Fibroblast of lung (primary cell): ENCODE measurements around the gene THOC3. TPM values are rescaled to one million over a fixed set of nuclear protein-coding genes. Genes with fewer than 3 reads are reported as not detected.
"Not testable (repeated sequence)": the region's sequence is repeated elsewhere in the genome, so short reads cannot be mapped to it uniquely, and the experiment has no call there.

Experiments used
- DNase-seq, 2 donors: peaks; one replicate each; pipeline versions ENCODE4 v3.0.0 to v3.0.0-alpha.2; 2010; ENCODE audit warnings: low read depth in 2 of 2
- H2AFZ ChIP-seq: 2 replicates; pipeline ENCODE4 v1.5.1; 2012; ENCODE audit warnings: low read length, control low read depth, inconsistent platforms
- H3K27ac ChIP-seq: 2 replicates; pipeline ENCODE4 v1.5.1; 2011; ENCODE audit warnings: low read length, control low read depth; ENCODE audit not compliant: insufficient read depth
- H3K27me3 ChIP-seq: 2 replicates; pipeline ENCODE4 v1.5.1; 2011; ENCODE audit warnings: mild to moderate bottlenecking, low read length; ENCODE audit not compliant: control insufficient read depth, insufficient read depth
- H3K36me3 ChIP-seq: 2 replicates; pipeline ENCODE4 v1.5.1; 2011; ENCODE audit warnings: low read length; ENCODE audit not compliant: control insufficient read depth, insufficient read depth
- H3K4me1 ChIP-seq: 2 replicates; pipeline ENCODE4 v1.5.1; 2011; ENCODE audit warnings: low read length; ENCODE audit not compliant: control insufficient read depth, insufficient read depth; ENCODE audit errors: extremely low read depth
- H3K4me2 ChIP-seq: 2 replicates; pipeline ENCODE4 v1.5.1; 2011; ENCODE audit warnings: low read length, control low read depth; ENCODE audit not compliant: insufficient read depth; ENCODE audit errors: extremely low read depth
- H3K4me3 ChIP-seq, 4 experiments: fragments of 200-600 bp in 1 of 4; sonication (generic) in 1 of 4; replicated peaks in 1 of 4; 2 replicates each; pipeline ENCODE4 v1.5.1; 2011 to 2016; ENCODE audit warnings: low read length in 4 of 4, low read depth in 3 of 4, mild to moderate bottlenecking in 3 of 4, control low read depth in 2 of 4, inconsistent platforms in 1 of 4, mixed read lengths in 1 of 4; ENCODE audit not compliant: insufficient read depth in 1 of 4; ENCODE audit errors: control extremely low read depth in 1 of 4
- H3K79me2 ChIP-seq: 2 replicates; pipeline ENCODE4 v1.5.1; 2012; ENCODE audit warnings: mild to moderate bottlenecking, low read length, inconsistent platforms; ENCODE audit not compliant: control insufficient read depth, insufficient read depth
- H3K9ac ChIP-seq: 2 replicates; pipeline ENCODE4 v1.5.1; 2011; ENCODE audit warnings: mild to moderate bottlenecking, low read length, control low read depth; ENCODE audit not compliant: insufficient read depth
- H3K9me3 ChIP-seq: 2 replicates; pipeline ENCODE4 v1.5.1; 2012; ENCODE audit warnings: low read depth, low read length; ENCODE audit not compliant: control insufficient read depth, insufficient read depth
- H4K20me1 ChIP-seq: 2 replicates; pipeline ENCODE4 v1.5.1; 2011; ENCODE audit warnings: low read length; ENCODE audit not compliant: control insufficient read depth, insufficient read depth; ENCODE audit errors: extremely low read depth
- EZH2 ChIP-seq: IDR thresholded peaks from 2 replicates; pipeline ENCODE4 v1.5.1; 2012; ENCODE audit warnings: low read length, control low read depth, mild to moderate bottlenecking; ENCODE audit errors: missing control alignments
- polyA plus RNA-seq, 2 donors: library from polyadenylated mRNA; depleted of rRNA in 1 of 2; stranded (reverse) in 1 of 2; unstranded in 1 of 2; fragments of >200 nt; gene quantifications; 2 replicates each; pipeline ENCODE4 v1.2.1, GENCODE V29; 2011 to 2012; ENCODE audit warnings: missing spikeins in 1 of 2
- total RNA-seq: library from RNA; depleted of rRNA; stranded (reverse); fragments of >200 nt; gene quantifications from 2 replicates; pipeline ENCODE4 v1.2.1, GENCODE V29; 2014
- TF ChIP-seq, protein P1 (sequence below), 2 donors: IDR thresholded peaks in 1 of 2; conservative IDR thresholded peaks in 1 of 2; 1 replicate in 1 of 2; 2 replicates in 1 of 2; pipeline ENCODE4 v1.5.1; 2011 to 2012; ENCODE audit warnings: low read length in 2 of 2, control low read depth in 1 of 2, inconsistent platforms in 1 of 2, low read depth in 1 of 2, mild to moderate bottlenecking in 1 of 2

The THOC3 gene
- total and polyA plus RNA-seq, 2 donors (not counting 1 experiment from before 2014, with no cell fraction given), result 25.2 to 29.6 TPM

- Histone ChIP-seq H3K36me3 (no peaks in the 10 kb centered on the region), H2AFZ (peak overlapping the region; percentile 13), H3K9ac (no peak overlapping the region), H3K9me3 (no peaks in the 10 kb centered on the region), H3K4me2 (peak overlapping the region; percentile 60), H3K79me2 (no peaks in the 10 kb centered on the region), H3K27ac (peak overlapping the region; percentile 74), H4K20me1 (no peaks in the 10 kb centered on the region), H3K4me3 (no peak overlapping the region), H3K4me1 (peaks cover 25% of the 10 kb centered on the region), H3K27me3 (no peaks in the 10 kb centered on the region)
- TF ChIP-seq, protein P1, sequence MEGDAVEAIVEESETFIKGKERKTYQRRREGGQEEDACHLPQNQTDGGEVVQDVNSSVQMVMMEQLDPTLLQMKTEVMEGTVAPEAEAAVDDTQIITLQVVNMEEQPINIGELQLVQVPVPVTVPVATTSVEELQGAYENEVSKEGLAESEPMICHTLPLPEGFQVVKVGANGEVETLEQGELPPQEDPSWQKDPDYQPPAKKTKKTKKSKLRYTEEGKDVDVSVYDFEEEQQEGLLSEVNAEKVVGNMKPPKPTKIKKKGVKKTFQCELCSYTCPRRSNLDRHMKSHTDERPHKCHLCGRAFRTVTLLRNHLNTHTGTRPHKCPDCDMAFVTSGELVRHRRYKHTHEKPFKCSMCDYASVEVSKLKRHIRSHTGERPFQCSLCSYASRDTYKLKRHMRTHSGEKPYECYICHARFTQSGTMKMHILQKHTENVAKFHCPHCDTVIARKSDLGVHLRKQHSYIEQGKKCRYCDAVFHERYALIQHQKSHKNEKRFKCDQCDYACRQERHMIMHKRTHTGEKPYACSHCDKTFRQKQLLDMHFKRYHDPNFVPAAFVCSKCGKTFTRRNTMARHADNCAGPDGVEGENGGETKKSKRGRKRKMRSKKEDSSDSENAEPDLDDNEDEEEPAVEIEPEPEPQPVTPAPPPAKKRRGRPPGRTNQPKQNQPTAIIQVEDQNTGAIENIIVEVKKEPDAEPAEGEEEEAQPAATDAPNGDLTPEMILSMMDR (conservative IDR thresholded peaks at IDR 0.05 in 1 of 2, IDR thresholded peaks at IDR 0.05 in 1 of 2; ENCODE audit: low read depth in 1 of 2, low read length in 2 of 2), result no peak
- TF ChIP-seq EZH2, result no peak
- DNase-seq, result peak; percentile 89 to 96
These were observed 45.8 kb downstream of the THOC3 start for GRCh38 chr5:175922192-175922885.

- H3K36me3 ChIP-seq, result no peaks in the 10 kb centered on the region
- H3K4me3 ChIP-seq, result no peak overlapping the region
- no peak overlapping the region for H3K4me2 ChIP-seq
- no peaks in the 10 kb centered on the region for H3K27me3 ChIP-seq
- H3K9me3 ChIP-seq, result no peaks in the 10 kb centered on the region
- peak overlapping the region; percentile 74 for H3K27ac ChIP-seq
- H3K4me1 ChIP-seq, result peaks cover 25% of the 10 kb centered on the region
- no peak overlapping the region for H2AFZ ChIP-seq
- TF ChIP-seq, protein P1 (conservative IDR thresholded peaks at IDR 0.05 in 1 of 2, IDR thresholded peaks at IDR 0.05 in 1 of 2; ENCODE audit: low read depth in 1 of 2, low read length in 2 of 2), result no peak
- no peak for TF ChIP-seq EZH2
- no peaks in the 10 kb centered on the region for H3K79me2 ChIP-seq
- no peak overlapping the region for H3K9ac ChIP-seq
- H4K20me1 ChIP-seq, result no peaks in the 10 kb centered on the region
- no peak for DNase-seq
These were observed 46.9 kb downstream of the THOC3 start for GRCh38 chr5:175921061-175921730.

- Histone ChIP-seq H3K4me3 (no peak overlapping the region), H3K9ac (no peak overlapping the region), H4K20me1 (no peaks in the 10 kb centered on the region), H2AFZ (no peak overlapping the region), H3K9me3 (no peaks in the 10 kb centered on the region), H3K27me3 (no peaks in the 10 kb centered on the region), H3K4me2 (no peak overlapping the region), H3K36me3 (no peaks in the 10 kb centered on the region), H3K79me2 (no peaks in the 10 kb centered on the region), H3K27ac (peak overlapping the region; percentile 41), H3K4me1 (peaks cover 25% of the 10 kb centered on the region)
- DNase-seq, result peak; percentile 35
- TF ChIP-seq, protein P1 (conservative IDR thresholded peaks at IDR 0.05 in 1 of 2, IDR thresholded peaks at IDR 0.05 in 1 of 2; ENCODE audit: low read depth in 1 of 2, low read length in 2 of 2), result no peak
- no peak for TF ChIP-seq EZH2
These were observed 47.8 kb downstream of the THOC3 start for GRCh38 chr5:175920231-175920811.

GRCh38 chr5:175915066-175916037, 52.8 kb downstream of the THOC3 start:
- H3K27me3 ChIP-seq, H3K9me3 ChIP-seq, DNase-seq, H3K27ac ChIP-seq, H3K79me2 ChIP-seq, H3K9ac ChIP-seq, H3K4me3 ChIP-seq, H3K4me1 ChIP-seq, H3K36me3 ChIP-seq, H4K20me1 ChIP-seq: not testable (repeated sequence)
- H3K4me2 ChIP-seq, result peak overlapping the region; percentile 40
- peak overlapping the region; percentile 31 for H2AFZ ChIP-seq
